Hematopoietic multipotent progenitor cell treated with erythropoietin and hydrocortisone succinate and interleukin-3 and kit ligand, for 15 days (in vitro differentiated cells): Measurements from ENCODE around the gene NBPF1.
"Not testable (repeated sequence)": the region's sequence is repeated elsewhere in the genome, so short reads cannot be mapped to it uniquely, and the experiment has no call there.

Source experiments
- DNase-seq: peaks from one replicate; pipeline ENCODE4 v3.0.0-alpha.2; 2015; ENCODE audit warnings: low spot score

NBPF1 gene

DNA sequence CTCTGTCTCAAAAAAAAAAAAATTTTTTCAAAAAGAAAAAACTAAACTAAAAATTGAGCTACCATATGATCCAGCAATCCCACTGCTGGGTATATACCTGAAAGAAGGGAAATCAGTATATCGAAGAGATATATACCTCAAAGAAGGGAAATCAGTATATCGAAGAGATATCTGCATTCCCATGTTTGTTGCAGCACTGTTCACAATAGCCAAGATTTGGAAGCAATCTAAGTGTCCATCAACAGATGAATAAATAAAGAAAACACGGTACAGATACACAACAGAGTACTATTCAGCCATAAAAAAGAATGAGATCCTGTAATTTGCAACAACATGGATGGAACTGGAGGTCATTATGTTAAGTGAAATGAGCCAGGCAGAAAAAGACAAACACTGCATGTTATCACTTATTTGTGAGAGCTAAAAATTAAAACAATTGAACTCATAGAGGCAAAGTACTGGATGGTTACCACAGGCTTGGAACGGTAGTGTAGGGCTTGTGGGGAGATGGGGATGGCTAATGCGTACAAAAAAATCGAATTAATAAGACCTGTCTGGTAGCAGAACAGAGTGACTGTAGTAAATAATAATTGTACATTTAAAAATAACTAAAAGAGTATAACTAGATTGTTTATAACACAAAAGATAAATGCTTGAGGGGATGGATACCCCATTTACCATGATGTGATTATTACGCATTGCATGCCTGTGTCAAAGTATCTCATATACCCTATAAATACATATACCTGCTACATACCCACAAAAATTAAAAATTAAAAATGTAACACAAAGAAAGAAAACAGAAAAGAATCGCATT, 28.0 kb upstream of the NBPF1 start:
- not testable (repeated sequence) for DNase-seq

DNA sequence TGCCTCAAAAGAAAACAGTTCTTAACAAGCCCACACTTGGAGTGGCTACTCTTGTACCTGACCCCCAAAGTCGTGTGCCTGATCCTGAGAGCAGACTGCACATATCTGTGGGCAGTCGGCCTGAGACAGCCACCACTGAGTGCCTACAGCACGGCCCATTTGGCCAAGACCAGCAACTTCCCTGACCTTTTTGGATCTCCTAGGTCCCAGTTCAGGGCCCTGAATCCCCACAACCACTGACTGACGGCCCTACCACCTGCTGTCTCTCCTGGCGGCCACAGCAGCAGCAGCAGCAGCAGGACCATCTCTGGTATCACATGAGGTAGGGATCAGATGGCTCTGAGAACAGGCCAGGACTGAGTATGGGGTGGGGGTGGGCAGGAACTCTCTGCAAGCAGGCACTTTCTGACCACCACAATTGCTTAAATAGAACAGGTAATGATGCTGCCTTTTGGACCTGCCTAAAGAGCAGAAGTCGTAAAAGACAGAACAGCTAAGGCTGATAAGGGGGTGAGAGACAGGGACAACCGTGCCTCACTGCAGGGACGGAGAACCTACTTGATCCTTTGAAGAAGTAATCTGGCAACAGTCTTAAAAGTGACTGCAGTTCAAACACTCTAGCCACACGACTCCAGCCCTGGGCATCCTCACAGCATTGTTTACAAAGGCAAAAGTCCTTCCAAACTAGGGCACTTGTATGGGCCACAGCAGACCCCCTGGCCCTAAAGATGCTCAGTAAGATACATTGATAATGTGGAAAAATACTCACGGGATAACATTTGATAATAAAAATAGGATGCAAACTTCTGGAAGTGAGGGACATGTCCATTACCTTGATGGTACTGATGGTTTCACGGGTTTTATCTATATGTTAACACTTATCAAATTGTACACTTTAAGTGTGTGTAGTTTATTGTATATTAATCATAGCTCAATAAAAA, 26.0 kb upstream of the NBPF1 start:
- not testable (repeated sequence) for DNase-seq

DNA sequence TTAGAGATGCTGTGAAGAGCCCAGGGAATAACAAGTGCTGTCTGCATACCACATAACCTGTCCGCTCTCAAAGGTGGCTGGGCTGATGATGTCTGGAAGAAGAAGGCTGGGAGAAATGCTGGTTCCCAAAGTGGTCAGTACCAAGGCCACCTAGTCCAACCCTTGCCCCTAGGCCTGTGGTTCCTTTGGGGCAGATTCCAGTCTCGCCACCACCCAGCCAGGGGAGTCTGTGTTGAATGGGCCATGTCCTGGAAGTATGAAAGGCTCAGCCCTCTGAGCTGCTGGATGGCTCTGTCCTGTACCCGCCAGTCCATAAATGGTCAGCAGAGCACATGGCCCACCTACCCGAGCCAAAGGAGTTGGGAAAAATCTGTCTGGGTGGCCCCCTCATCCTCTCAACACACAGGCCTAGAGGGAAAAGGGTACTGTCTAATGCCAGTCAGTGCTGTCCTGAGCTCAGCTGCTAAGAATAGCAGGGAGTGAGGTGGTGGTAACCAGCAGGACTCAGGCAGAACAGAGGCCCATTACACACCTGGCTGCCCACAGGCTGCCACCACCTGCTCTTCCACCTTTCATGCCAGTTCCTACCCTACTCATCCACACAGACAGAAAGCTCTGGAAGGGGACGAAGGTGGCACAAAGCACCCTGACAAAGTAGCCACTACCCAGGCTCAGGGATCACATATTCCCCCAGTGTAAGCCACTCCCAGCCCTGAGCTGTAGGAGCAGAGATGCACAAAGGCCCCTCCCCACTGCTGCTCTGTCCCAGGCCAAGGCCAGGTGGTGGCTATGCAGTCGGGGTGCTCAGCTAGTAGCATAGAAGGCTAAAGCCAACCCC, 24.8 kb upstream of the NBPF1 start:
- not testable (repeated sequence) for DNase-seq

DNA sequence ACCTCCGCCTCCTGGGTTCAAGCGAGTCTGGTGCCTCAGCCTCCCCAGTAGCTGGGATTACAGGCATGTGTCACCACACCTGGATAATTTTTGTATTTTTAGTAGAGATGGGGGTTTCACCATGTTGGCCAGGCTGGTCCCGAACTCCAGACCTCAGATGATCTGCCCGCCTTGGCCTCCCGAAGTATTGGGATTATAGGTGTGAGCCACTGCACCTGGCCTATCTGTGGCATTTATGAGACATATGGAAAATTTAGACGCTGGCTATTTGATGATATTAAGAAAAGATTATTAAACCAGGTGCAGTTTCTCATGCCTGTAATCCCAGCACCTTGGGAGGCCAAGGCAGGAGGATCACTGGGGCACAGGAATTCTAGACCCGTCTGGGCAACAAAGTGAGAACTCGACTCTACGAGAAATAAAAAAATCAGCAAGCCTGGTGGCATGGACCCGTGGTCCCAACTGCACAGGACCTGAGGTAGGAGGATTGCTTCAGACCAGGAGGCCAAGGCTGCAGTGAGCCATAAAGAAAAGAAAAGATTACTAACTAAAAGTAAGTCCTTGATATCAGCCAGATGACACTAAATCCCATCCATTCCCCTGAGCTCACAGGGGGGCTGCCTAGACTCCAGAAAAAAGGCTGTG, 23.3 kb upstream of the NBPF1 start:
- DNase-seq = not testable (repeated sequence)

DNA sequence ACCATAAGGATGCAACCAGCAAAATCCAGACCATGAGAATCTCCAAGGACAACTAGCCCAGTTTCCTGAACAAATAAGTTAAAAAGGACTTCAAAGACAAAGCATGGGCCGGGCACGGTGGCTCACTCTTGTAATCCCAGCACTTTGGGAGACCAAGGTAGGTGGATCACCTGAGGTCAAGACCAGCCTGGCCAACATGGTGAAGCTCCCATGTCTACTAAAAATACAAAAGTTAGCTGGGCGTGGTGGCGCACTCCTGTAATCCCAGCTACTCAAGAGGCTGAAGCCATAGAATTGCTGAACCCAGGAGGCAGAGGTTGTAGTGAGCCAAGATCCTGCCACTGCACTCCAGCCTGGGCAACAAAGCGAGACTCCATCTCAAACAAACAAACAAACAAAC, 22.6 kb upstream of the NBPF1 start:
- DNase-seq = not testable (repeated sequence)

DNA sequence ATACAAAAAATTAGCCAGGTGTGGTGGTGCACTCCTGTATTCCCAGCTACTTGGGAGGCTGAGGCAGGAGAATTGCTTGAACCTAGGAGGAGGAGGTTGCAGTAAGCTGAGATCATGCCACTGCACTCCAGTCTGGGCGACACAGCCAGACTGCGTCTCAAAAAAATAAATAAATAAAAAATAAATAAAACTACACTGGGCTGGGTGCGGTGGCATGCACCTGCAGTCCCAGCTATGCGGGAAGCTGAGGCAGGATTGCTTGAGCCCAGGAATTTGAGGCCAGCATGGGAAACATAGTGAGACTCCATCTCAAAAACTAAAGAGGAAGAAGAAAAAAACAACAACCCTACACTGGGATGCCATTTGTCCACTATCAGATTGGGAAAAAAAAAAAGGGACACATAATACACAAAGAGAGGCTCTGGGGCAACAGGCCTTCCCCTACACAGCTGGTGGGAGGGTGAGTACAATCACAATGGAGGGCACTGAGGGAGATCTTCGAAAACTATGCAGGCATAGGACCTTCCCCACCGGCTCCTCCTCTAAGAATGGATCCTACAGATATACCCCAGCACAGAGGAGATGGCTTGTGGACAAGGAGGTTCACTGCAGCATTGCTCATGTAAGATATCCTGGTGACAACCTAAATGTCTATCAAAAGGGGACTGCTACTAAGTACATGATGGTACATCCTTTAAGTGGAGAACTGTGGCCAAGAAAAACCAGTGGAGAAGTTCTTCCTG, 20.3 kb upstream of the NBPF1 start:
- DNase-seq = not testable (repeated sequence)

DNA sequence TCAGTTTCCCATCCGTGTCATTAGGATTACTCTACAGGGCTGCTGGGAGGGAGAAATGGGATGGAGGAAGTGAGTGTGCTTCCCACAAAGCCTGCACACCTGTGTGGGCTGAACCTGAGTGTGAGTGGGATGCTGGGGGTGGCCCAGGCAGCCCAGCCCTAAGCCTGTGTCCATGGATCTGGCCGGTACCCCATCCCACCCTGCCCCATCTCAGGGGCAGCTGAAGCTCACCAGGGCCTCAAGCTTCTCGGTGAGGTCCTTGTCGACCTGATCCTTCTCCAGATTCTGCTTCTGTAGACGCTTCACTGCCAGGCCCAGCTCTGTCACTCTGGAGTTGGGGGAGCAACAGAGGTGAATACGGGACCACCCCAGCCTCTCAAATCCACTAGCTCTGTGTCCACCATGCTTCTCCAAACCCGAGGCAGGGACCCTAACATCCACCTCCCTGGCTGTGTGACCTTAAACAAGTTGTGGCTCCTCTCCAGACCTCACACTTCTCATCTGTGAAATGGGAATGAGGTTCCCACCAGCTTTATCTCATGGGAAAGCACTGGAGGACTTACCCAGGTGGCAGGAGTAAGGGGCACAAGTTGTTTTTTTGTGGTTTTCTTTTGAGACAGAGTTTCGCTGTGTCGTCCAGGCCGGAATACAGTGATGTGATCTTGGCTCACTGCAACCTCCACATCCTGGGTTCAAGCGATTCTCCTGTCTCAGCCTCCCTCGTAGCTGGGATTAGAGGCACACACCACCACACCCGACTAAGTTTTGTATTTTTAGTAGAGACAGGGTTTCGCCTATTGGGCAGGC, 18.9 kb upstream of the NBPF1 start:
- not testable (repeated sequence) for DNase-seq

DNA sequence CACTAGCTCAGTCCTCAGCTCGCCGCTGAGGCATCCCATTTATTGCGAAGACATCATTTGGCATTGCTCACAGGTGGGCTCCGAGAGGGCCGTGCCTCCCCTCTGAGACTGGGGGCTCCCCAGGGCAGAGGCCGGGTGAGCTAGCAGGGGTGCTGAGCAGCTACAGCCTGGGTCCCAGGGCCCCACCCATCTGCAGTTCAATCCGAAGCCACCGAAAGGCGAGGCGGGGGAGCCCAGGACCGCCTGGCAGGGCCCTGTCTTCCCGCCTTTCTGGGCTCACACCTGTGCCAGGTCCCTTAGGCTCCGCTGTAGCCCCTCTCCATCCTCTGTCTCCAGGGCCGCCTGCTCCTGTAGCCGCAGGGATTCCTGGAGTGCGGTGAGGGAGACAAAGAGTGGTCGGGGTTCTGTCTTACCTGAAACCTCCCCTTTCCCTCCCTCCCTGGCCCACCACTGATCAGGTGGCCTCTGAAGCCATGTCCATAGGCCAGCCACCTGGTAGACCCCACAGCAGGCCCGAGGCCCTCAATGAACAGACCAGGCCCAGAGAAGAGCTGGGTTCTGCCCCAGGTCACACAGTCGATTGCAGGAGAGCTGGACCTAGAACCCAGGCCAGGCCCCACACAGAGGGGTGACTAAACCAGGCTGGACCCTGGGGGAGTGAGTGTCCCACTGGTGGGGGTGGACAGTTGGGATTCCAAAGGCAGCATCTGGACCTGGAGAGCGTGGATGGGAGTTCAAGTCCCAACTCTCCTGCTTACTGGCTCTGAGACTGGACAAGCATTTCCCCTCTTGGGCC, 18.1 kb upstream of the NBPF1 start:
- no peak for DNase-seq

DNA sequence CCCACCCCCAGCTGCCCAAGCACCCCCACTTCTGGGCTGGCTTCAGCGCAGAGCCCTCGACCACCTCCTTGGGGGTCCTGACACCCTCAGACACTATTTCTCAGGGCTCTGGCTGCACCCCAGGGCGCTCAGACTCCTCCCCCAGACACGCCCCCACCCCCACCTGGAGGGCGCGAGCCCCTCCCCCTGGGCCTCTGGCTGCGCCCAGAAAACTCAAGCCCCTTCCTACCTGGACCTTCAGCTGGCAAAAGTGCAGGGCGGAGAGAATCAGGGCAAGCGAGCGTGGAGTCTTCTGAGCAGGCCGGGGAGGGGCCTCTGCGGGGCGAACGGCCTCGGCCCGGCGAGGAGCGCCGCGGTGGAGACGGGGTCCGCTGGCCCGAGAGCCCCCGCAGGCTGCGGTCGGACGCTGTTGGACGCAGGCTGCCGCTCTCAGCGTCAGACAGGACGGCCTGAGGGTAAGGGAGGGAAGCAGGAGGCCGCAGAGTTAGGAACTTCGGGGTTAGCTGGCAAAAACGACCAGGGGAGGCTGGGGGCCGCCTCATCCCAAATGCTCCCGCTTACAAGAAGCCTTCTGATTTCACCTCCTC, 17.4 kb upstream of the NBPF1 start:
- no peak for DNase-seq

DNA sequence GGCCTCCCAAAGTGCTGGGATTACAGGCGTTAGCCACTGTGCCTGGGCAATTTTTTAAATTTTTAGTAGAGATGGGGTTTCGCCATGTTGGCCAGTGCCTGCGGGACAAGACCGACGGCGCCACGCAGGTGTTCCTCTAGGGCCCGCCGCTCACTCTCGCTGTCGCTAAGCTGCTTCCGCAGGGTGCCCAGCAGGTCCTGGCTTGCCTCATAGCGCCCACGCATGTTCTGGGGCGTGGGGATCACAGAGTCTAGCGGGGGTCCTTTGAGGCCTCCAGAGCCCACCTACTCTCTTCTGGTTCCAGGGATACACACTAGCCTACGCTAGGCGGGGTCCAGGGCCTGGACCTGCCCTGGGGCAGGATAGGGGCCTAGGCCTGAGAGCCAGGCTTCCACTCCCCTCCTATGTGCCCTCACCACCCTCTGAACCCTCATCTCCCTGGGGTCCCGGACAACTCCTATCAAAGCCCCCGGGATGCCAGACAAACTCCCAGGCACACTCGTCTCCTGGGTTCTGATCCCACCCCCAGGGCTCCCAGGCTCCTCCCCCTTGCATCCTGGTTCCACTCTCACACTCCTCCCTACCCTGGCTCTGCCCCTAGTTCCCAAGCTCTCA, 16.7 kb upstream of the NBPF1 start:
- DNase-seq = not testable (repeated sequence)

DNA sequence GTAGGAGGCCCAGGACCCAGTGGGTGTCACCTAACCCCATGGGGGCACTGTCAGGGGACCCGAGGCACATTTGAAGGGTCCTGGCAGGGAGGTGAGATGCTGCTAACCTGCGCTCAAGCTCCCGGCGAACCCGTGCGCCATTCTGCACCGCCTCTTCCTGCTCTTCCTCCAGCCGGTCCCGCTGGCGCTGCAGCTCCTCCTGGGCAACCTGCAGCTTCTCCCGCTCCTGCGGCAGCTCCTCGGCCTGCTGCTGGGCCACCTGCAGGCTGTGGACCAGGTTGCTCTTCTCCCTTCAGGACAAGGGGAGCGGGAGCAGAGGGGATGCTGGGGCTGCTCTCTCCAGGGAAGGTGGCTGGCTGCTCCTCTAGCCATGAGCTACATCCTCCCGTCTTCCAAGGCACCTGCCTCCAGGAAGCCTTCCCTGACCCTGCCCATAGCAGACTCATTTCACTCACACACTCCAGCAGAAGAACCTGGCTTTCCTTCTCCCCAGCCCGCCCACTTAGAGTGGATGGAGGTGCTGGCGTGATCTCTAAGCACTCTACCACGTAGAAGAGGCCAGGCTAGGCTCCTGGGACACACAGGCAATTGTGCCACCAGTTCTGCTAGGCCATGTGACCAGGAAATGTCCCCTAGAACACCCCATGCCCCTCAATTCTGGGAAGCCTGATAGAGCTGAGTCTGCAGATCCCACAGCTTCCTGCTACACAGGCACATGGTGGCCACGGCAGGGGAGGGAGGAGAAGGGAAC, 15.2 kb upstream of the NBPF1 start:
- no peak for DNase-seq

DNA sequence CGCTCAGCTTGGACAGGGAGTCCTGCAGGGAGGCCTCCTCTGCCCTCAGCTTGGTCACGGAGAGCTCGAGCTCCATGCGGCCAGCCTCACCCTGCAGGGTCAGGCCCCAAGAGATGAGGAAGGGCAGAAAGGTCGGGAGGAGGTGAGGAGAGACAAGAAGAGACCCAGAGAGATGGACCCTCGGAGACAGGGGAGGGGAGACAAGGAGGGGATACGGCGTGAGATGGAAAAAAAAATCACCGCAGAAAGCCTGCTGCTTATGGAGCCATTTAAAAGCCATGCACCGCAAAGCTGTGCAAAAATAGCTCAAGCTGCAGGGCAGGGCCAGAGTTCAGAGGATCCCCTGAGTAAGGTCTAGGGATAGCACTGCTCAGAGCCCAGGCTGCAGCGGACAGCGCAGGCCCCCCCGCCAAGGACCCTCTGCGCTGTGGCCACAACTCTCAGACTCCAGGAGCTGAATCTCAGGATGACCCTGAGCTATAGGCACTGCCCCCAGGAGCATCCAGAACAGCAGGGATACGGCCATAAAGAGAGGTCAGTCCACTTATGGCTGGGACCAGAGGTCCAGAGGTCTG, 13.1 kb upstream of the NBPF1 start:
- not testable (repeated sequence) for DNase-seq

DNA sequence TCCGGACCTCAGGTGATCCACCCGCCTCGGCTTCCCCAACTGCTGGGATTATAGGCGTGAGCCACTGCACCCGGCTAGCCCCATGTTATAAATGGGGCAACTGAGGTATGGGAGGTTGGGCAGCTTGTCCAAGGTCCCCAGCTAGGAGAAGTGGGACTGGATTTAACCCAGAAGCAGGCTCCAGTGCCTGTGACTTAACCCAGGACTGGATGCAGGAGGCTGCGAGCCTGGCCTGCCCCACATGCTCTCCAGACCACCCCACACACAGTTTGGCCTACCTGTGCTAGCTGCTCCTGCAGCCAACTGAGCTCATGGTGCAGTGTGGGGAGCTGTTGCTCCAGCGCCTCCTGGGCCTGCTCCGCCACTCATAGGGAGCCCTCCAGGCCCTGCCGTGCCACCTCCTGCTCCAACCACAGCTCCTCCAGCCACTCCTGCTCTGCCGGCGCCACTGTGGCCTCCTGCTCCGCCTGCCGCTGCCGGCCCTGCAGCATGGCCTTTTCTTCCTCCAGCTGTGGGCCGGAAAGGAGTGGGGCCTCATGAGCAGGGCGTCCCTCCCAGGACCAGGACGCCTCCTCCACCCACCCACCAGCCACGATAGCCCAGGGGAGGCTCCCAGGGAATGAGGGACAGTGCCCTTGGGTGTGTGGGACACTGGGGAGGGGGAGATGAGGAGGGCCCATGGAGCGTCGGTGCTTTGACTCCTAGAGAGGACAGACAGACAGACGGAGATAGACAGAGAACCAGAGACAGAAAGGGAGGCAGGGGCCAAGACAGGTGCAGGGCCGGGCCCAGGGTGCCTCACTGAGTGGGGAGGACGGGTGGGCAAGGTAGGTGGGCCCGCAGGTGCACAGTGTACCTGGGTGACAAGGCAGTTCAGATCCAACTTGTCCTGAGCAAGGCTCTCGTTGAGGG, 12.4 kb upstream of the NBPF1 start:
- no peak for DNase-seq

DNA sequence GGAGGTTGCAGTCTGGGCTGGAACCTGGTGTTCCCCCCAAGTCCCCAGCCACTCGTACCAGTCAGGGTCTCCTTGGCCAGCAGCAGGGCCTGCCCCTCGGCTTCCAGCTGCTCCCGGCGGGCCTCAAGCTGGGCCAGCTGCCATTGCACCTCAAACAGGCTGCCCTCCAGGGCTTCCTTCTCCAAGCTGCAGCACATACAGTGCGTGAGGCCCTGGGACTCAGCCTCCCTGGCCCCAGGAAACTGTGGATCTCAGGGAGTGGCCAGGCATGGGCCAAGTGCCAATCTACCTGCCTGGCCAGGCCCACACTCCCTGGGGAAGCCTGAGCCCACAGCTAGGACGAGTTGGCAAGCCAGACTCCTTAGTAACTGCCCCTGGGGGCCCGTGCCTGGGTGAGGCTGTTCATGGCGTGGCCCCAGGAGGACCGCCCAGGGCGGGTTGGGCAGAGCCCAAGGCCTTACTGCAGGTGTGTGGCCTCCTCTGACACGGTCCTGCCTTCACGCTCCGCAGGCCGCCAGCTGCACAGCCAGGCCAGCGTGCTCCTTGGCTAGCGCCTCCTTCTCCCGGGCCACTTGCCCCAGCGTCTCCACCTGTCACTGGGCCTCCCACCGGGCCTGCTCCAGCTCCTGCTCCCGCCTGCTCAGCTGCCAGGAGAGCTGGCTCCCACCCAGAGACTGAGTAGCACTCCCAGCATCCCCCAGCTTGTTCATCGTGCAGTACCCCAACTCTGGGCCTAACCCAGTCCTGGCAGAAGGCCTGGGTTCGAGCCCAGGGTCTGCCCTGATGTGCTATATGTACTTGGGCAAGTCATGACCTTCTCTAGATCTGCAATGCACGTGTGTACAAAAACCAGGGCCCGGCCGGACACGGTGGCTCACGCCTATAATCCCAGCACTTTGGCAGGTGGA, 10.7 kb upstream of the NBPF1 start:
- not testable (repeated sequence) for DNase-seq

DNA sequence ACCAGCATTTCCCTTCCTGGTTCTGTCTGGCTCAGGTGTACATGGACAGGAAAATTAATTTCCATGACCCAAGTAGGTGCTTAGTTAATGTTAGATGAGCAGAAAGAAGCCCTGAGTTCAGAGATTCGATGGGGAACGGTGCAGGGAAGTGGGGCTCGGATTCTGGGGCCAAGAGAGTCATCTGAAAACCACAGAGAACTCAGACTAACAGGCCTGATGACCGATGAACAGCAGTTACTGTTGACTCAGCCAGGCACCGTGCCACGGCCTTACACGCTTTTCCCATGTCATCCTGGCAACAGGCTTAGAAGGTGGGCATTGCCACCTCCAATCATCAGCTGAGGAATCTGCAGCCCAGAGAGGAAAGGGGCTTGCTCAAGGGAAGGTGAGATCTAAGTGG, 10.0 kb upstream of the NBPF1 start:
- DNase-seq = not testable (repeated sequence)
